OCI-LY7 (cell line): ENCODE measurements around the gene CCDC15. TPM values are rescaled to one million over a fixed set of nuclear protein-coding genes. Genes with fewer than 3 reads are reported as not detected.

ENCODE experiments used
- BruUV-seq: library from RNA; stranded (reverse); fragments of 400-500 nt; replicated peaks from 2 replicates; lab custom pipeline; 2021; lab: Mats Ljungman, UMichigan
- CTCF ChIA-PET: fragments of 300-600 bp; sonication (Branson Sonifier 250); formaldehyde crosslinking; loops from one replicate; lab custom pipeline; 2022; ENCODE audit warnings: antibody characterized with exemption; ENCODE audit not compliant: unreplicated experiment; lab: Charles Lee
- POLR2A ChIA-PET: fragments of 300-600 bp; sonication (Branson Sonifier 250); formaldehyde crosslinking; loops from one replicate; lab custom pipeline; 2022; ENCODE audit warnings: antibody characterized with exemption; lab: Charles Lee
- DNase-seq: peaks from one replicate; pipeline ENCODE4 v3.0.0-alpha.2; 2015; ENCODE audit warnings: low spot score
- H2AFZ ChIP-seq: fragments of 200-600 bp; sonication (generic), shearing (Covaris generic); 2 replicates; pipeline ENCODE4 v1.6.1; 2014; ENCODE audit warnings: mild to moderate bottlenecking, antibody characterized with exemption, low read length, moderate library complexity
- H3K27ac ChIP-seq: fragments of 200-600 bp; sonication (generic); 2 replicates; pipeline ENCODE4 v1.5.1; 2014; ENCODE audit warnings: mixed run types, low read depth, mild to moderate bottlenecking, moderate library complexity, low read length, inconsistent platforms; ENCODE audit not compliant: poor library complexity, severe bottlenecking
- H3K36me3 ChIP-seq: fragments of 200-600 bp; sonication (generic); 2 replicates; pipeline ENCODE4 v1.6.1; 2014; ENCODE audit warnings: mild to moderate bottlenecking, antibody characterized with exemption, low read length, moderate library complexity, mixed read lengths; ENCODE audit not compliant: insufficient read depth
- H3K4me1 ChIP-seq: fragments of 200-600 bp; sonication (generic); 2 replicates; pipeline ENCODE4 v1.5.1; 2014; ENCODE audit warnings: mild to moderate bottlenecking, low read length; ENCODE audit not compliant: insufficient read depth, poor library complexity, severe bottlenecking
- H3K4me2 ChIP-seq: fragments of 200-600 bp; sonication (generic); 2 replicates; pipeline ENCODE4 v1.6.1; 2014; ENCODE audit warnings: mild to moderate bottlenecking, low read length
- H3K4me3 ChIP-seq: fragments of 200-600 bp; sonication (generic); 2 replicates; pipeline ENCODE4 v1.5.1; 2014; ENCODE audit warnings: mild to moderate bottlenecking, low read depth, low read length; ENCODE audit not compliant: poor library complexity, severe bottlenecking
- H3K79me2 ChIP-seq: fragments of 200-600 bp; sonication (generic); 2 replicates; pipeline ENCODE4 v1.6.1; 2016; ENCODE audit warnings: low read depth, mild to moderate bottlenecking, low read length, moderate library complexity, mixed read lengths; ENCODE audit not compliant: insufficient read depth
- H3K9me2 ChIP-seq: fragments of 200-600 bp; sonication (generic); 2 replicates; pipeline ENCODE4 v1.6.1; 2016; ENCODE audit warnings: mild to moderate bottlenecking, low read length, mixed read lengths; ENCODE audit not compliant: insufficient read depth
- H3K9me3 ChIP-seq: fragments of 200-600 bp; sonication (generic); 2 replicates; pipeline ENCODE4 v1.6.1; 2014; ENCODE audit warnings: mild to moderate bottlenecking, mixed run types, low read length, mixed read lengths
- H4K20me1 ChIP-seq: fragments of 200-600 bp; sonication (generic); 2 replicates; pipeline ENCODE4 v1.6.1; 2014; ENCODE audit warnings: mild to moderate bottlenecking, antibody characterized with exemption, low read length, moderate library complexity, mixed read lengths; ENCODE audit not compliant: insufficient read depth
- CTCF ChIP-seq: fragments of 200-600 bp; sonication (generic); conservative IDR thresholded peaks from 2 replicates; pipeline ENCODE4 v1.5.1; 2014; ENCODE audit warnings: mild to moderate bottlenecking, antibody characterized with exemption, low read length, moderate library complexity, mixed read lengths
- EZH2phosphoT487 ChIP-seq: fragments of 200-600 bp; sonication (generic); IDR thresholded peaks from 2 replicates; pipeline ENCODE4 v1.6.1; 2018; ENCODE audit warnings: low read depth, borderline replicate concordance, mild to moderate bottlenecking, mixed run types, antibody characterized with exemption, low read length, moderate library complexity, mixed read lengths
- intact Hi-C: fragments of 100-400 bp; cut with micrococcal nuclease; formaldehyde crosslinking; loops from one replicate; pipeline ENCODE4 v1.10.0; 2022; ENCODE audit not compliant: unreplicated experiment
- total RNA-seq, 2 experiments: library from RNA; depleted of rRNA in 1 of 2; stranded (reverse); fragments of >200 nt in 1 of 2; shearing (Covaris generic) in 1 of 2; gene quantifications; 2 replicates each; pipeline ENCODE4 v1.2.3, GENCODE V29; 2014 to 2022

The CCDC15 gene
- total RNA-seq, 2 experiments from 2014 or later = 9.6 to 10.6 TPM

GRCh38 chr11:125068368-125068767 lies 114.4 kb downstream of the CCDC15 start:
- H3K4me1 ChIP-seq = peaks cover 36% of the 10 kb centered on the region
- no peak overlapping the region for H2AFZ ChIP-seq
- POLR2A ChIA-PET = interaction anchor here (3.8 kb wide), 1 partner anchor 43 kb away, joined by 15 read pairs; the partner anchor contains the start of gene TMEM218
- H3K36me3 ChIP-seq = no peaks in the 10 kb centered on the region
- H3K9me2 ChIP-seq = no peaks in the 10 kb centered on the region
- no peaks in the 10 kb centered on the region for H3K9me3 ChIP-seq
- no peak for DNase-seq
- no peak overlapping the region for H3K4me2 ChIP-seq
- BruUV-seq = no TSS peak
- no peak for TF ChIP-seq CTCF
- no peak for TF ChIP-seq EZH2phosphoT487
- H3K79me2 ChIP-seq = no peaks in the 10 kb centered on the region
- intact Hi-C loops = no loop called here
- CTCF ChIA-PET = no interaction called here
- H4K20me1 ChIP-seq = no peaks in the 10 kb centered on the region
- H3K27ac ChIP-seq = no peak overlapping the region
- no peak overlapping the region for H3K4me3 ChIP-seq

GRCh38 chr11:125069008-125069407 lies 115.0 kb downstream of the CCDC15 start:
- Histone ChIP-seq H3K27ac (no peak overlapping the region), H3K79me2 (no peaks in the 10 kb centered on the region), H2AFZ (no peak overlapping the region), H3K36me3 (no peaks in the 10 kb centered on the region), H3K4me3 (no peak overlapping the region), H3K4me2 (no peak overlapping the region), H3K9me2 (no peaks in the 10 kb centered on the region), H4K20me1 (no peaks in the 10 kb centered on the region), H3K9me3 (no peaks in the 10 kb centered on the region), H3K4me1 (peaks cover 42% of the 10 kb centered on the region)
- no peak for DNase-seq
- no TSS peak for BruUV-seq
- POLR2A ChIA-PET = interaction anchor here (3.8 kb wide), 1 partner anchor 42 kb away, joined by 15 read pairs; the partner anchor contains the start of gene TMEM218
- CTCF ChIA-PET = no interaction called here
- intact Hi-C loops = no loop called here
- TF ChIP-seq CTCF = no peak
- no peak for TF ChIP-seq EZH2phosphoT487

- Histone ChIP-seq H3K4me1 (peaks cover 45% of the 10 kb centered on the region), H3K4me3 (no peak overlapping the region), H4K20me1 (no peaks in the 10 kb centered on the region), H2AFZ (peak overlapping the region; percentile 27; the same call in 1 of the 2 replicates), H3K27ac (no peak overlapping the region), H3K79me2 (no peaks in the 10 kb centered on the region), H3K9me2 (no peaks in the 10 kb centered on the region), H3K36me3 (no peaks in the 10 kb centered on the region), H3K9me3 (no peaks in the 10 kb centered on the region), H3K4me2 (no peak overlapping the region)
- ChIA-PET CTCF (interaction anchor here (1.0 kb wide), 1 partner anchor 42 kb away, joined by 3 read pairs; the partner anchor contains the start of gene TMEM218), POLR2A (interaction anchor here (0.5 to 3.8 kb wide), 5 partner anchors 42 to 411 kb away, joined by 3 to 15 read pairs (median 4); partner anchors contain the start of gene TMEM218)
- no peak for TF ChIP-seq EZH2phosphoT487
- no peak for TF ChIP-seq CTCF
- no TSS peak for BruUV-seq
- no peak for DNase-seq
- intact Hi-C loops = loop anchor here (5.0 kb wide), 1 partner anchor 43 kb away; the partner anchor contains the start of gene TMEM218
Measured at GRCh38 chr11:125069796-125070195, 115.8 kb downstream of the CCDC15 start.
